ENCODE results near the gene EID2B.

DNA sequence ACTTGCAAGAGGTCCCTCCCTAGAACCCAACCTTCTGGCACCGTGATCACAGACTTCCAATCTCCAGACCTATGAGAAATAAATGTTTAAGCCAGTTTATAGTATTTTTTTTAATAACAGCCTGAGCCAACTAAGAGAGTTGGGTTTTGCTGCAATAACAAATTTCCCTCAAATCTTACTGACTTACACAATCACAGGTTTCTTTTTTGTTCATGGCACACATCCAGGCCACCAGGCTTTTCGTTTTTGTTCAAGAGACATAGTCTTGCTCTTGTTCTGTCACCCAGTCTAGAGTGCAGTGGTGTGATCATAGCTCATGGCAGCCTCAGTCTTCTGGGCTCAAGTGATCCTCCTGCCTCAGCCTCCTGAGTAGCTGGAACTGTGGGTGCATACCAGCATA is 19.7 kb downstream of the EID2B start:
- TF ChIP-seq EP300 (IDR thresholded peaks at IDR 0.05; ENCODE audit: borderline replicate concordance in 1 of 2, low read depth in 2 of 2, low read length in 2 of 2) = no peak
- no peak for TF ChIP-seq JUND (IDR thresholded peaks at IDR 0.05; ENCODE audit: low read length)
- no peak for TF ChIP-seq EZH2 (IDR thresholded peaks at IDR 0.05; ENCODE audit: low read depth, low read length, severe bottlenecking)
- TF ChIP-seq, protein P1, sequence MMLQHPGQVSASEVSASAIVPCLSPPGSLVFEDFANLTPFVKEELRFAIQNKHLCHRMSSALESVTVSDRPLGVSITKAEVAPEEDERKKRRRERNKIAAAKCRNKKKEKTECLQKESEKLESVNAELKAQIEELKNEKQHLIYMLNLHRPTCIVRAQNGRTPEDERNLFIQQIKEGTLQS (IDR thresholded peaks at IDR 0.05; ENCODE audit: insufficient read depth, low read depth, low read length) = no peak
- no peak for TF ChIP-seq MAFK (IDR thresholded peaks at IDR 0.05; ENCODE audit: low read depth, low read length)
- no peak for TF ChIP-seq RFX5 (IDR thresholded peaks at IDR 0.05; ENCODE audit: borderline replicate concordance, low read depth, low read length)
- TF ChIP-seq, protein P2, sequence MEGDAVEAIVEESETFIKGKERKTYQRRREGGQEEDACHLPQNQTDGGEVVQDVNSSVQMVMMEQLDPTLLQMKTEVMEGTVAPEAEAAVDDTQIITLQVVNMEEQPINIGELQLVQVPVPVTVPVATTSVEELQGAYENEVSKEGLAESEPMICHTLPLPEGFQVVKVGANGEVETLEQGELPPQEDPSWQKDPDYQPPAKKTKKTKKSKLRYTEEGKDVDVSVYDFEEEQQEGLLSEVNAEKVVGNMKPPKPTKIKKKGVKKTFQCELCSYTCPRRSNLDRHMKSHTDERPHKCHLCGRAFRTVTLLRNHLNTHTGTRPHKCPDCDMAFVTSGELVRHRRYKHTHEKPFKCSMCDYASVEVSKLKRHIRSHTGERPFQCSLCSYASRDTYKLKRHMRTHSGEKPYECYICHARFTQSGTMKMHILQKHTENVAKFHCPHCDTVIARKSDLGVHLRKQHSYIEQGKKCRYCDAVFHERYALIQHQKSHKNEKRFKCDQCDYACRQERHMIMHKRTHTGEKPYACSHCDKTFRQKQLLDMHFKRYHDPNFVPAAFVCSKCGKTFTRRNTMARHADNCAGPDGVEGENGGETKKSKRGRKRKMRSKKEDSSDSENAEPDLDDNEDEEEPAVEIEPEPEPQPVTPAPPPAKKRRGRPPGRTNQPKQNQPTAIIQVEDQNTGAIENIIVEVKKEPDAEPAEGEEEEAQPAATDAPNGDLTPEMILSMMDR (IDR thresholded peaks at IDR 0.05; ENCODE audit: control extremely low read depth in 1 of 3, insufficient read depth in 1 of 3, low read depth in 1 of 3, low read length in 3 of 3) = no peak
- no peak for TF ChIP-seq SUZ12 (IDR thresholded peaks at IDR 0.05; ENCODE audit: low read length)
- no peak for TF ChIP-seq GABPA (IDR thresholded peaks at IDR 0.05; ENCODE audit: borderline replicate concordance, insufficient read depth, low read length)
- TF ChIP-seq POLR2AphosphoS5 (IDR thresholded peaks at IDR 0.05; ENCODE audit: low read depth, low read length) = no peak
- TF ChIP-seq PHF8 (conservative IDR thresholded peaks at IDR 0.05; ENCODE audit: low read depth, low read length) = no peak
- no peak for TF ChIP-seq RAD21 (IDR thresholded peaks at IDR 0.05 in 1 of 2, conservative IDR thresholded peaks at IDR 0.05 in 1 of 2; ENCODE audit: low read depth in 2 of 2, low read length in 2 of 2)
- TF ChIP-seq POLR2A (IDR thresholded peaks at IDR 0.05; ENCODE audit: control extremely low read depth in 1 of 2, low read depth in 2 of 2, low read length in 2 of 2) = no peak
